Stimulated activated CD4-positive, alpha-beta T cell treated with anti-CD3 and anti-CD28 coated beads, Interleukin-4, amount 100 ng/mL, for 1 hour (primary cell): Measurements from ENCODE around the gene TMTC2.

Source experiments
- DNase-seq: peaks from one replicate; pipeline ENCODE4 v3.0.0-alpha.2; 2020

TMTC2 gene

DNA sequence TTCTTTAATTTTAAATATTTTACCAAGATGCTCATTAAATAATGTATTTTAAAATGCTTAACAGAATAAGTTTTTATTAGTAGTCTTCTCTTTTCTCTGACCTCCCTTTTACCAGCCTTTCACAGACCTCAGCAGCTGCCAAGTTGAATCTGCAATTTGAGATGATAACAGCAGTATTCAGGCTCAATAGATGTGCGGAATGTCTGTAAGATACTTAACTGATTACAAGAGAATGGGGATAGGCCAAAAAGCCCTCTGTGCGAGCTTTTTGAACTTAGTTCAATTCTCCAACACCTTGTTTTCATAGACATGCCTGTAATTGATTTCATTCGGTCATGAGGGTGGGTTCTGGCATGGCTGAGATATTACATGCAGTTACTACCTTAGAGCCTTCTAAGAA lies 277.2 kb downstream of the TMTC2 start:
- DNase-seq, result no peak

DNA sequence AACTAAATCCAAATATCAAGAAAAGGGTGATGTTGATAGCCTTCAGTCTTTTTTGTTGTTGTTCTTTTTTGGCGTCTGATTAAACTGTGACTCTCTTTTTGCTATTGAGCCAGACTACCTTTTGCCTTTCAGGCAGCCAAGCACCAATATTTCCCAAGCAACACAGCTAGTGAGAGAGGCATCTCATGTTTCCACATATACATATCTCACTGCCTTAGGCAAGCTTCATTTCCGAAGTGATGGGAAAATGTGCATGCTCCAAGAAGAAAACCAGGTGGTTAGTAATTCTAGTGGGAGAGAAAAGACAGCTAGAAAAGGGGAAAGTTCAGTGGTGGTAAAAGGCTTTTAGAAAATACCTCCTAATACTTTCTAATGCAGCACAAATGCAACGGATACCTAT lies 277.7 kb downstream of the TMTC2 start:
- no peak for DNase-seq

DNA sequence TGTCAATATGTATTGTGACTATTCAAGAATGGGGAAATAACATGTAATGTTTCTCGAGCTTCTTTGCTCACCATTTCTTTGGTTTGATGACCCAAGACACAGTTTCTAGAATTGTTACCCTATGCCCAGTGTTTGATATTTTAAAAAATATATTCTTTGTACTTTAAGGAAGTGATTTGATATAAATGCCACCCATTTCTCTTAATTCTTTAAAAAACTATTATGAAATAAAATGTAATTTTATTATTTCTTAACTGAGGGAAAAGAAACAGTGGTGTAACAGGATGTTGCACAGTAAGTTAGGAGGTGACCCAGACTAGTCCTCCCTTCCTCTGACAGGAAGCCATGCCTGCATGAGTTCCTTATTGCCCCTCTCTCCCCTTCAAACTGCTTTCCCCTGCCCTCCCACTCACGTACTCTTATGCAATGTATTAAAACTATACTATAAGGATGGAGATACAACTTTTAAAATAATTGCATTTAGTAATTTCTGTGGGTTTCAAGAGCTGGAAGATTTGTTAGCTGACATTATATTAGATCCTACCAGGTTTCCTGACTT lies 279.4 kb downstream of the TMTC2 start:
- DNase-seq, result no peak

DNA sequence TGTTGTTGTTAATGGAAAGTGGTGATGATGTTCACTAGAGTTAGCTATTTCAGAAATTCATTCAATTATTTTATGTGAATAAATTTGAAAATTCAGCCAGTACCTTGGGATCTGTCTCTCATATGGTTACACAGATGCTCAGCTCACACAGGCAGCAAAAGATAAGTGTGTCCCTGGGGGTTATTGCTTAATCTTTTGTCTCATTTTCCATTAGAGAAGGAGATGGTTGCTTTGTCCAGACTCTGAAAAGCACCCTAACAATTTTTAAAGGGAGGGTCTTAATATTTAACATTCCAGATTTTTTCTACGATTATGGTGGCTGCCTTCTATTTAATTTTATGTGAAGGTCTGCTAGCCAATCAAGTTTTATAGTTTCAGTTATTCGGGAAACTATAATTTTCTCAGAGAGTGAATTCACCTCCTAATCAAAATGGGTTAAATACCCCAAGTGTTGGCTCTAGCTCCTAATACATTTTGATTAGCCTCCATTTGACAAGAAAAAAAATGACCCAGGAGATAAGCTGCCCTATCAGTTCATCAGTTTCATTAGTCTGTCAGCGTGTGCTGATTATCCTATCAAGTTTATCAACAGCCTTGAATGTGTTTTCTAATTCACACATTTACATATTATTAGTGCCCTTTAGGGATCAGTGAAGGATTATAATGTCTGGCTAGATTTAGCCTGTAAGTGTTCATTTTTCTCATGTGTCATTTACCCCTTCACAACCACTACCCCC lies 282.1 kb downstream of the TMTC2 start:
- no peak for DNase-seq

DNA sequence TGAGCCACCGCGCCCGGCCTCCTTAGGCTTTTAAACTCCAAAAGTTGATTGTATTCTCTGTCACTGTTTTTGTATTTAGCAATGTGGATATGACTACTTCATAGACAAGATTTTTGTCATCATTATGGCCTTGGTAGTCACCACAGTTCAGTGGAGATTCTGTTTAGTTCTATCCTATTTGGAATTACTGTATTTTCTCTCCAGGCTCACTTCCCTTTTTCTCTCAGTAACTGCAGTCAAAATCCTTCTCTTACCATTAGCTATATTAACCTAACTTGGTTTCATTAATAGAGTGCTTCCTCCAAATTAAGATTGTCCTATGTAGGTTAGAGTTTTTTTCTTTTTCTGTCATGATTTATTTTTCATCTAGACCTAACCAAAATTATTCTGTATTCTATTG lies 283.9 kb downstream of the TMTC2 start:
- DNase-seq, result no peak

DNA sequence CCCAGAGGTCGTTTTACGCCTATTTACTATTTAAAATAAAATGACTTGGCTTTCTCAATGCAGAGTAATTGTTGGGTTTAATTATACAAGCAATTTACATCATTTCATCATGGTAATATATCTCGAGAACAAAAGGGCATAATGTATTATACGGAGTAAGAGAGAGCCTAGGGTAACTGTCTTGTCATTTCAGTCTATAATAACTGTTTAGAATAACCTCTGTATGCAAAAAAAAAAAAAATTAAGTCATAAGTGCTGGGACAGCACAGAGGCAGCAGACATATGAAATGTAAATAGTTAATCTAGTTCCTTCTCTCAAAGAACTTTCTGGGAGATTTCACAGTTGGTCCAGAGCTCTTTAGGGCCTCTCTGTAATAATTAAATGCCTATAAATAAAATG lies 284.9 kb downstream of the TMTC2 start:
- no peak for DNase-seq

DNA sequence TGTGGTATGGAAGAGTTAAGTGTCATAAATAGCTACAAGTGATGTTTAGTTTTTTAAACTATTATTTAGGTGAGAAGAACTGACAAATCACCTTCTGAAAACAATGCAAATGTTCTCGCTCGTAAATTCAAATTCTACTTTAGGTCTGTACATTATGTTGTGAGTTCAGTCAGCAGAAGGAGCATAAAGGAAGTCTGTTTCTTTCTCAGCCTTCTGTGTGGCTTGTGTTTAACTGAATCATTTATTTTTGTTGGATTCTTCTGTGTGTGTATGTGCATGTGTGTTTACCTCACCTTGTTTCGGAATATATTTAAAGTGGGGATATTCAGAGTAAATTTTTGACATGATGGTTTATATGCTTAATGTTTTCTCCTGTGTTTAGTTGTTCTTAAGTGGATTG lies 285.9 kb downstream of the TMTC2 start:
- no peak for DNase-seq

DNA sequence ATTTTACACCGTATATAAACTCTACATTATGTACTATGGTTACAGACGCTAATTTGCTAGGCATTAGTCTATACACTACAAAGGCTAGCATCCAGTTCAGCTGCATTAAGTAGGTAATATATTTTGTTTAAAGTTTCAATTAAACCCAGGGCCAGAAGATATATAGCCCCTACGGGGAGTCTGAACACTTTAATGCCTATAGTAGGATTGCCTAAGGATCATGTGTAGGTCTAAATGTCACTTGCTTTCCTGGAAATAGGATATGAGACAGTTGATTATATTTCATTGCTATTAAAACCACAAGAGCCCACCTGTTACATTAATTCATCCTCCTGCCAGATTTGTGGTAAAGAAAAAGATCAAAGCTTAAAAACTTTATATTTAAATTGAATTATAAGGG lies 286.9 kb downstream of the TMTC2 start:
- no peak for DNase-seq

DNA sequence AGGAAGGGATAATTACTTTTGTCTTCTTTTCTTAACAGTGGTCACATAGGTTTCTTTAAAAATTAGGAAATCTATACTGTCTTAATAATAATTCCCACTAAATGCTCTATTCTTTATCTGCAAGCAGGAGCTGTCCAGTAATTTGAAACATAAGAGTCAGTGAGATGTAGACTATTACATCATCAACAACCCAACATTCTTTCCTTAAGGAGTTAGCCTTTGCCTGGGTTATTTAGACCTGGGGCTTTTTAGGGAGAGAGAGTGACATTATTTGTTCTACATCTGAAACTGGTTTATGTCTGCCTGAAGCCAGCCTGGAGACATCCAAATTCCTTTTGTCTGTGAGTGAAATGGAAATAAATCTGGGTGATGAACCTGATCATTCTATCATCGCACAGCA lies 294.4 kb downstream of the TMTC2 start:
- DNase-seq, result no peak

DNA sequence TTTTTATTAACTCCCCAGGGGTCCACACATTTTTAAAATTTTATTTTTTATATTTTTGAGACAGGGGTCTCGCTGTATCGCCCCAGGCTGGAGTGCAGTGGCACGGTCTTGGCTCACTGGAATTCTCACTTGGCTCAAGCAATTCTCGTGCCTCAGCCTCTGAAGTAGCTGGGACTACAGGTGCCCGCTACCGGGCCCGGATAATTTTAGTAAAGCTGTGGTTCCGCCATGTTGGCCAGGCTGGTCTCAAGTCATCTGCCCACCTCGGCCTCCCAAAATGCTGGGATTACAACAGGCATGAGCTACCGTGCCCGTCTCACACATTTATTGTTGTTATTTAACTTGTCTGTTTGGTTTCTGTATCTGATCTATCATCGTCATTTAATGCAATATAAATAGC lies 307.4 kb downstream of the TMTC2 start:
- no peak for DNase-seq

DNA sequence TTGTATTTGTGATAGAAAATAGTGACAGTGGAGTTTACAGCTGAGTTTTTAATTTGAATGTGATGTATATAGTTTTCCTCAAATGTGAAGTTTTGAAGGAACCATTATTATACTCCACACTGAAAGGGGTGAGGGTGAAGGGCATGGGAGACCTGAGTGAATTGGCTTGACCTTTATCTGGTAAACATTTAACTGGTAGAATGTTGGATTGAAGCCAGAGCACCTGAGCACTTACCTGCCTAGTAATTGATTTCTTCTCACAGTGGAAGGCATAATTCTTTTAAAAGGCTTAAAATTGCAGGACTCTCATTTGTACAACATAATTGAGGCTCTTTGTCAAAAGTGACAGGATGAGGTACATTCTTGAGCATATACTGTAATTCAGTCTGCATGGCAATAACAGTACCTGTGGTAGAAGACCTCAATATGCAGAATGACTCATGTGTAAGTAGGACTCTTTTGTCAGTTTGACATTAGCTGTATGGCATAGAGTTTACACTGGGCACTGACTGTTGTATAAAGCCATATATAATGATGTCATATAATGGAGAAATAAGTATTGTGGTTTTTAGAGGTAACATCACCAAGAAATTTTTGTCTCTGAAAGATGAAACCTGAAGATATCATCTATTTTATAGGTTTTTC lies 309.6 kb downstream of the TMTC2 start:
- DNase-seq, result no peak

DNA sequence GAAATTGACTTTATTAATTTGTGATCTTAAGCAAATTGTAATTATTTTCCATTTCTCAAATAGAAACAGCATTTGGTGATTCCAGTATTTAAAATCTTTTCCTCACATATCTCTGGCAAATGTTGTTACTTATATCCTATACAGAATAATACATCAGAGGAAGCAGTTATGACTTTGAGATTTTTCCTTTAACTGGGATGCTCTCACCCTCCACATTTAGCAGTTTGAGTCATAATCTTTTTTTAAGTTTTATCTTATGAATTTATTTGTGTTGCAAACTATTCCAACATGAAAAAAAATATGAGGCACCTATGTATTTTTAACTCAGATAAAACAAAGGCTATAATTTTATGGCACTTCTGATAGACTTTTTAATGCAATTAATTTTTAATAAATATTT lies 311.8 kb downstream of the TMTC2 start:
- DNase-seq, result no peak

DNA sequence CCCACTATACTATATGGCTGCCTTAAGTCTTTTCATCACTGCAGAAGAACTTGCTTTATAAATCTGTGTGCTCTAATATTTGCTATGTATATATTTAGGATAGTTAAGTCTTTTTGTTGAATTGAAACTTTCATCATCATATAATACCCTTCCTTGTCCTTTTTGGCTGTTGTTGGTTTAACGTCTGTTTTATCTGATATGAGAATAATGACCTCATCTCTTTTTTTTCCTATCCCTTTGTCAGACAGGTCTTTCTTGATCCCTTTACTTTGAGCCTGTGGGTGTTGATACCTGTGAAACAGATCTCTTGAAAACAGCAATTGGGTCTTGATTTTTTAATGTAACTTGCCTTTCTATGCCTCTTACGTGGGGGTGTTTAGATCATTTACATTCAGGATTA lies 316.3 kb downstream of the TMTC2 start:
- no peak for DNase-seq

DNA sequence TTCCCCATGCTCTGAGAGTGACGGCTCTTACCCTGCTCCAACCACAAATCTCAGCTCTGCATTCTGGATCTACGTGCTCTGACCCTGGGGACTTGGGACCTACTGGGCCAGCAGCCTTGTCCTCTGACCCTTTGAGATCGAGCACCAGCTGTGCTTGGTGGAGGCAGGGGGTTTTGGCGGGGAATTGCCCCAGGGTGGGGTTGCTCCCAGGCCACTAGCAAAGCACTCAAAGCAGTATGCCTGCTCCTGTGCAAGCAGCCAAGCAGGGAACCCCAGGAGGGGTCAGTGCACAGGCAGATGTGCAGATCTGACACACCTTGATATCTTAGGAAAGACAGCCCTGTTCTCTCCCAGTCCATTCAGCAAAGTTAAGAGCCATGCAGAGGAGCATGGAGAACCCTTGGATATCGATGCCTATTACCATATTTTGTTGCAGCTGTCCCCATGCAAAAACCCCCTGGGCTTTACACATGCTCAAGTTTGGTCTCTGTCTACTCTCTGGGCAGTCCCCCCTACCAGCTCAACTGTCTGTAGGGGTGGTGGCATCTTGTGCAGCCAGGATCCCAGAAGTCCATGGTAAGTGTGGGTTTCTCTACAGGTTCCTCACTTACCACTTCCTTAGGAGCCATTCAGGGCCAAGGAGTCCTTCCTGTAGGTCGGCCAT lies 319.0 kb downstream of the TMTC2 start:
- DNase-seq, result no peak

DNA sequence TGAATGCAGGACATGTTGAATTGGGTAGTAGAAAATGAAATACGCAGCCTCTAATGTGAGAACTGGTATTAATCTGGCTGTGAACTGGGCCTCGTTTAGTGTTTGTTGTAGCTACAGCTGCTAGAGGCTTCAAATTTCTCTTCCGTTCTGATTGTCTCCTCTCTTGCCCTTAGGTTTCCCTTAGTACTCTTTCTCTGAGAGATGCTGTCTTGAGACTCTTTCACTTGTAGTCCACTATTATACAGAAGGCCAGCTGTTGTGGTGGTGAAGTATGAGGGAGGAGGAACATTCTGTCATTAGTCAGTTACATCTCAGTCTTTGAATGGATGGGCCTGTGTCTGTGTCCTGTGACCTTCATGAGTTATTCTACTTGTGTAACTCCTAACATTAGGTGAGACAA lies 322.0 kb downstream of the TMTC2 start:
- no peak for DNase-seq

DNA sequence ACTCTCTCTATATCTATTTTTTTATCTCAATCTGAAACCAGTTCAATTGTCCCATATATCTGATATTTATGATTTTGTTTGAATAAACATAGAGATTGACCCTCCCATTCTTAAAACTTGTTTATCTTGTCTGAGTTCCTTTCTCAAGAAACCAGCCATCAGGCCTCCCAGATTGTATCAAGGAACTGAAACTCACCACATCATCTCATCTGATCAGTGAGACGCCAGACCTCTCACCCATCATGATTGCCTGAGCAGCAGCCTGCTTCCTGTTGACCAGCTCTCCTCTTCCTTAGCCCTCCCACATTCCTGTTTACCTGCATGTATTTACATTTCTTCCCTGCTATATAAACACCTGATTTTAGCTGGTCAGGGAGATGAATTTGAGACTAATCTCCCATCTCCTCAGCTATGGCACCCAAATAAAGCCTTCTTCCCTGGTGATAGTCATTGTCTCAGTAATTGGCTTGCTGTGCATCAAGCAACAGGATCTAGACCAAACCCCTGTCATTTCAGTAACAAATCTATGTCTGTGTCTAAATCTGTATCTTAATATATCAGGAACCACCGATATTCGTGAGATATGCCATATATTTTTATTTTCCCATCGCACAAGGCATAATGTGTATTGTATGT lies 323.6 kb downstream of the TMTC2 start:
- no peak for DNase-seq

DNA sequence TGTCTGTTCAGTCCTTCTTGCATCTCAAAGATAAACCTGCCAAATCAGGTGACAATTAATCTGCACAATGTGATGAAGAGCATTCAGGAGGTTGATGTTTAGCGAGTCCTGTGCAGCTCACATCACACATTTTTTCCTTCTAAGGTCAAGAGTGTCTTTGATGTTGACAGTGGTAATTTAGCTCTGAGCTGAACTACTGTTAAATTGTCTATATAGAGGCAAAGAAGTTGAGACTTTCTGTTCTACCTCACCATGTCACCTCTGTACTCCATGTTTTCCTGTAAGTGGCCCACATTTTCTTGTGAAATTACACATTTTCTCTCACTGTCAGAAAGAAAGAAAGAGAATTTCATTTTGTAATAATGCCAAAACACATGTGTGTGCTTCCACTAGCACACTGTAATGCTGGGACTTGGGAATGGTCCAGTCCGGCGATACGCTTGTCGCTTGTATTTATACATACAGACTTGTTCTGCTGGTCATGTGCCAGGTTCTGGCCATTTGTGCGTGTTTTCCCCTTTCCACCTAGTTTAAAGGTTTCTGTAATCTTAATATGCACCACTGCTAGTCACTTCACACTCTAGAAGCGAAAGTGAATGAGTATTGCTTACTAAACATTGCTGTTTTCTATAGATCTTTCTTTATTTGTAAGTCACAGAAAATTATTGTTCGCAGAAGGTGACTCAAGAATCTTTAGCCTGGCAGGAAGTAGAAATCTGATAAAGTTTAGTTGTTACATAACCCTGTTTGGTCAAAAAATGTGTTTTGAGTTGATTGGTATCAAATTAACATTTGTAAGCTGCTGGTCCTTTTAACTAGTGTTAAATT lies 328.9 kb downstream of the TMTC2 start:
- no peak for DNase-seq

DNA sequence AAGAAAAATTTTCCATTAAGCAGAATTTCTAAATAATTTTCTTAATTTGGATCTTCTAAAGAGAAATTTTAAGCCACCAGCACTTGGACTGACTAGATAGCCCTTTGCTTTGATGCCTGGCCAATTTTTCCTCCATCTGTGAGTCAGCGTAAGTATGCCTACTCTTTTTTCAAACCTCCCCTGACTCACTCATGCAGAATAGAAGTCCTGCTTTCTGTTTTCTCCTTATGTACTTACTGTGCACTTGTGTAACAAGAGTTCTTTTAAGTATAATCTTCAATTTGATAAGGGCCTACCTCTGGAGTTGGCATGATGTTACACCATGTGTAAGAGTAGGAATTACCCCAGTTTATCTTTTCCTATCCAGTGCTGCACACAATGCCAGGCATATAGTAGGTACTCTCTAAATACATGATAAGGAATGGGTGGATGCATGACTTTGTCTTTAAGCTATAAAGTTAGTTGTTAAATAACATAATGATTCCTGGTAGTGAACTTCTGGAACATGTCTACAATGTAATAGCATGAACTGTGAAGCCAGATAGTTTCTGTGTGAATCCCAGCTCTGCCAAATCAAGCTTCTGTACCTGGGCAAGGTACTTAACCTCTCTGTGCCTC lies 329.6 kb downstream of the TMTC2 start:
- no peak for DNase-seq

DNA sequence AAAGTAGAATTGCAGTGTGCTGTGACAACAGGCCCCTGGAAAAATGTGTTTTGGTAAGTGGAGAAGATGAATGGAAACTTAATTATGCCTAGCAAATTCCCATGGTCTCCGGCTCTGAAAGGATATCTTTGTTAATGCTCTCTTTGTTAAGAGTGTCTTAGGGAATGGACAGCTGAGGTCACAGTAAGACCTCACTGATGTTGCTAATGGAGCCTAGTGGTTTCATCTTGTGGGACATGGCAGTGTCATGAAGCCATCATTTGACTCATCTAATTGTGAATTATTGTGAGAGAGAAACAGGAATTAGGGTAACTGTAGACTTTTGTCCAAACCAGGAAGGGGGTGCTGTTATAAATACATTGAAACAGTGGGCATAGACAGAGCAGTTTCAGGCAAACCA lies 330.3 kb downstream of the TMTC2 start:
- DNase-seq, result no peak

DNA sequence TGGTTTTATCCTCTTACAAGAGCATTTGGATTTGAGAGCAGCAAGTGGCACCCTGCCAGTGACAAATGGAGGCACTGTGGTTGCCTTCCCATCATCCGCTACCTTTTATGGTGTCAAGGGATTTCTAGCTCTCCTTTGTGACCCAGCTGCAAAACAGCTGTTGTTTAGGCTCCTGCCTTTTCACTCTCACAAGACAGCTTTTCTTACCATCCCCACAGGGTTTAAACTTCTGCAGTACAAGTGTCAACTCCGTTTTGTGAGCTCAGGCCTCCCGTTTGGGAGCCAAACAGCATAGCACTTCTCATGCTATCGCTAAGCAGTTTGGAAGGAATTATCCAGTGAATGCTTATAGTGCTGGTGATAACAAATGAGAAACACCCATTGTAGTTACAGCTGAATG lies 331.4 kb downstream of the TMTC2 start:
- DNase-seq, result no peak

DNA sequence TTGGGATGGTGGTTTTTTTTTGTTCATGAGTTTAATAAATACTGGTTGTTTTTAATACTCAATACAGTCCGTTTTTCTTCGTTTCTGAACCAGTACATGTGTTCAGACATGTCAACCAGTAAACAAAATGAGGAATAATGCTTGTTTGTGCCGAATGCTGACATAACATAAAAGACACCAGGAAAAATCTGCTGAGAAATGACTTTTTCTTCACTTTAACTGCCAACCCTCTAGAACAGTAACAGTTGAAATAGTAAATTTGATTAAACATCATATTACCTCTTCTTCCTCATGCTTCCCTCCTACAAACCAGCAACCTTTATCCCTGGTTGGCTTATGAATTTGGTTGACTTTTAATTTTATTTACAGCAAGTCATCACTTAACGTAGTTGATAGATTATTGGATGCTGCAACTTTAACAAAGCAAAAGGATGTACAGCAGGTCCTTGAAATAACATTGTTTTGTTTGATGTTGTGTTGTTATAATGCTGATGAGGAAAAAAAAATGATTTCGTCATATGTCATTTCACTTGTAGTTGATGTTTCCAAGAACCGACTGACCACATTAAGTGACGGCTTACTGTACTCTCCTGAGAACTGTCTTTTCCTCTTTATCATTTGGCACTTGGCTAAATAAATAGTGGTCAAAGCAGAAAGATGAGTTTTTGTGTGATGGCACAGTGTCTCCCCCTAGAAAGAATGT lies 340.5 kb downstream of the TMTC2 start:
- no peak for DNase-seq

DNA sequence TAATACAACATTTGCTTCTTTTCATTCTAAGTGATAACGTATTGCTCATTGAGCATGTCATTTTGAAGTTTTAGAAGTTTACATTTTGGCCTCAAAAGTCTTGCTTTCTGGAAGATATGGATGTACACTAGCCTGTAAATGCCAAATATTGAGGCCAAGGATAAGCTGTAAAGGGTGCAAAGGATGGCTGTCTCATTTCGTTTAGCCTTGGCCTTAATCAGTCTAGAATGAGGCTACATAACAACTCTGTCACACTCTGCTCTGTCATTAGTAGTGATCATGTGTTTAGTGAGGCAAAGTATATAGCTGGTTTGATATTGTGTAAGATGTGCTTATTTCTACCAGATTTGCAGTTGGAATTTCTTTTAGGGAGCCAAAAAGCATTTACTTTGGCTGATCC lies 344.5 kb downstream of the TMTC2 start:
- no peak for DNase-seq
